Calu3 (cell line): Measurements from ENCODE around the gene CCL21. TPM values are rescaled to one million over a fixed set of nuclear protein-coding genes. Genes with fewer than 3 reads are reported as not detected.

Experiments used
- BruUV-seq: library from RNA; stranded (reverse); fragments of 400-500 nt; replicated peaks from 2 replicates; lab custom pipeline; 2021; lab: Mats Ljungman, UMichigan
- CTCF ChIA-PET: fragments of 300-600 bp; sonication (Branson Sonifier 250); formaldehyde crosslinking; loops from one replicate; lab custom pipeline; 2022; ENCODE audit warnings: antibody characterized with exemption; lab: Charles Lee
- DNase-seq: peaks from one replicate; pipeline ENCODE4 v3.0.0; 2022
- H3K27ac Mint-ChIP-seq: one replicate; pipeline ENCODE4 v1.8.0; 2022; ENCODE audit warnings: mixed read lengths; ENCODE audit not compliant: unreplicated experiment
- H3K27me3 Mint-ChIP-seq: one replicate; pipeline ENCODE4 v1.8.0; 2022; ENCODE audit warnings: mixed read lengths; ENCODE audit not compliant: unreplicated experiment
- H3K36me3 Mint-ChIP-seq: one replicate; pipeline ENCODE4 v1.8.0; 2022; ENCODE audit warnings: mild to moderate bottlenecking, moderate library complexity, mixed read lengths; ENCODE audit not compliant: insufficient read depth, unreplicated experiment
- H3K4me1 Mint-ChIP-seq: one replicate; pipeline ENCODE4 v1.8.0; 2022; ENCODE audit warnings: mild to moderate bottlenecking, low read depth, mixed read lengths; ENCODE audit not compliant: unreplicated experiment
- H3K4me3 Mint-ChIP-seq: one replicate; pipeline ENCODE4 v1.8.0; 2022; ENCODE audit warnings: mild to moderate bottlenecking, low read depth, moderate library complexity, mixed read lengths; ENCODE audit not compliant: unreplicated experiment
- H3K9me3 Mint-ChIP-seq: one replicate; pipeline ENCODE4 v1.8.0; 2022; ENCODE audit warnings: low read depth, mixed read lengths; ENCODE audit not compliant: unreplicated experiment
- CTCF ChIP-seq: fragments of 200-600 bp; IDR thresholded peaks from one replicate; pipeline ENCODE4 v1.8.0; 2022; ENCODE audit warnings: antibody characterized with exemption; ENCODE audit not compliant: unreplicated experiment
- intact Hi-C: fragments of 100-400 bp; cut with micrococcal nuclease; formaldehyde crosslinking; loops from one replicate; pipeline ENCODE4 v1.10.0; 2022; ENCODE audit not compliant: unreplicated experiment
- total RNA-seq: library from RNA; stranded (reverse); gene quantifications from 2 replicates; pipeline ENCODE4 v1.2.3, GENCODE V29; 2022

CCL21 gene
- total RNA-seq, 1 experiment from 2014 or later = not detected

GRCh38 chr9:34737677-34738260 is 27.8 kb upstream of the CCL21 start:
- no peaks in the 10 kb centered on the region for H3K4me1 Mint-ChIP-seq
- intact Hi-C loops = no loop called here
- H3K9me3 Mint-ChIP-seq = no peaks in the 10 kb centered on the region
- no peak overlapping the region for H3K4me3 Mint-ChIP-seq
- TF ChIP-seq CTCF = no peak
- no peak for DNase-seq
- CTCF ChIA-PET = no interaction called here
- no peak overlapping the region for H3K27ac Mint-ChIP-seq
- BruUV-seq = no TSS peak
- no peaks in the 10 kb centered on the region for H3K36me3 Mint-ChIP-seq
- H3K27me3 Mint-ChIP-seq = peaks cover 30% of the 10 kb centered on the region

GRCh38 chr9:34734720-34735119 is 24.8 kb upstream of the CCL21 start:
- H3K36me3 Mint-ChIP-seq = no peaks in the 10 kb centered on the region
- CTCF ChIA-PET = no interaction called here
- H3K4me3 Mint-ChIP-seq = no peak overlapping the region
- no peak for DNase-seq
- H3K27me3 Mint-ChIP-seq = peaks cover 52% of the 10 kb centered on the region
- H3K9me3 Mint-ChIP-seq = no peaks in the 10 kb centered on the region
- no peaks in the 10 kb centered on the region for H3K4me1 Mint-ChIP-seq
- no peak overlapping the region for H3K27ac Mint-ChIP-seq
- intact Hi-C loops = no loop called here
- BruUV-seq = no TSS peak
- no peak for TF ChIP-seq CTCF

GRCh38 chr9:34732886-34733285 is 22.9 kb upstream of the CCL21 start:
- no peak for TF ChIP-seq CTCF
- no peak overlapping the region for H3K4me3 Mint-ChIP-seq
- peaks cover 66% of the 10 kb centered on the region for H3K27me3 Mint-ChIP-seq
- no peaks in the 10 kb centered on the region for H3K4me1 Mint-ChIP-seq
- H3K27ac Mint-ChIP-seq = no peak overlapping the region
- BruUV-seq = no TSS peak
- intact Hi-C loops = no loop called here
- DNase-seq = no peak
- no peaks in the 10 kb centered on the region for H3K9me3 Mint-ChIP-seq
- CTCF ChIA-PET = no interaction called here
- no peaks in the 10 kb centered on the region for H3K36me3 Mint-ChIP-seq

- no peak for TF ChIP-seq CTCF
- Mint-ChIP-seq H3K27ac (no peak overlapping the region), H3K4me1 (no peaks in the 10 kb centered on the region), H3K36me3 (no peaks in the 10 kb centered on the region), H3K9me3 (no peaks in the 10 kb centered on the region), H3K27me3 (peaks cover 66% of the 10 kb centered on the region), H3K4me3 (no peak overlapping the region)
- CTCF ChIA-PET = no interaction called here
- DNase-seq = no peak
- intact Hi-C loops = no loop called here
- no TSS peak for BruUV-seq
Observed at GRCh38 chr9:34732478-34732877, 22.5 kb upstream of the CCL21 start.
